HG02938 (cell line): ENCODE results near the gene METTL15.
"Not testable (repeated sequence)": the region's sequence is repeated elsewhere in the genome, so short reads cannot be mapped to it uniquely, and the experiment has no call there.

Experiments used
- ATAC-seq: cut with Tn5 transposase; IDR thresholded peaks from one replicate; pipeline ENCODE4 v1.9.1; 2021; ENCODE audit warnings: mild to moderate bottlenecking, moderate library complexity; ENCODE audit not compliant: unreplicated experiment

The METTL15 gene

GRCh38 chr11:28378095-28378494 is 269.9 kb downstream of the METTL15 start:
- not testable (repeated sequence) for ATAC-seq
